NCI-H446 (cell line): Measurements from ENCODE around the gene DBH.

ENCODE experiments used
- DNase-seq, 2 experiments: peaks; one replicate each; lab custom pipeline; 2025; lab: John Stamatoyannopoulos, UW

Gene DBH

DNA sequence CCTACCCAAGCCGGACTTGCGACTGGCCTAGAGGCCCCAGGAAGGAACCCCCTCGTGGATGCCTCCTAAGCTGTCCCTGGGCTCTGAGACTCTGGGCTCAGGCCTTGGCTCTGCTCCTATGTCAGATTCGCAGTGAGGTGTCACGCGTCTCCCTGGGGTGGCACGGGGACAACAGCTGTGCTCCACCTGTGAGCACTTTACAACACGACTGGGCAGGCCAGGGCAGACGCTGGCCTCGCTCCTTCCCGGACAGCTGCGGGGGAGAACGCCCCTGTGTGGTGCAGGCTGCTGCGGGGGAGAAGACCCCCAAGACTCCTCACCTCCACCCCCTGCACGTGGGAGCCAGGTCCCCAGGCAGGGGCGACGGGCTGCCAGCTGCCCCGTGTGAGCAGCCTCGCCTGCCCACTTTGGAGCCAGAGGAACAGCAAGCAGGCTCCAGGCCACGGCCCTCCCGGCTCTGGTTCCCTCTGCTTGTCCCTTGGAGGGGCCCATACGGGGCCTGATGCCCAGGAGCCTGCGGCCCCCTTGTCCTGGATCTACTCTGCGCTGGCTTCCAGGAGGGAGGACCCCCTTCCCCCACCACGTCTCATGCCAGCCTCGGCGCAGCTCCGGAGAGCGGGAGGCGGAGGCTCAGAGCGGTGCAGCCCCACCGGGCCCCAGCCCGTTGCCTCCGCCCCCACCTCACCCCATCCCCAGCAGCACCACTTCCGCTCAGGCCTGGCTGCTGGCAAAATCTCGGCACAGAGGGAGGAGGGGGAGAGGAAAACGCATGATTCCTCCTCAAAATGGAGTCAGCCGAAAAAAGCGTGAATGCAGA lies 66.0 kb downstream of the DBH start:
- DNase-seq = no peak

DNA sequence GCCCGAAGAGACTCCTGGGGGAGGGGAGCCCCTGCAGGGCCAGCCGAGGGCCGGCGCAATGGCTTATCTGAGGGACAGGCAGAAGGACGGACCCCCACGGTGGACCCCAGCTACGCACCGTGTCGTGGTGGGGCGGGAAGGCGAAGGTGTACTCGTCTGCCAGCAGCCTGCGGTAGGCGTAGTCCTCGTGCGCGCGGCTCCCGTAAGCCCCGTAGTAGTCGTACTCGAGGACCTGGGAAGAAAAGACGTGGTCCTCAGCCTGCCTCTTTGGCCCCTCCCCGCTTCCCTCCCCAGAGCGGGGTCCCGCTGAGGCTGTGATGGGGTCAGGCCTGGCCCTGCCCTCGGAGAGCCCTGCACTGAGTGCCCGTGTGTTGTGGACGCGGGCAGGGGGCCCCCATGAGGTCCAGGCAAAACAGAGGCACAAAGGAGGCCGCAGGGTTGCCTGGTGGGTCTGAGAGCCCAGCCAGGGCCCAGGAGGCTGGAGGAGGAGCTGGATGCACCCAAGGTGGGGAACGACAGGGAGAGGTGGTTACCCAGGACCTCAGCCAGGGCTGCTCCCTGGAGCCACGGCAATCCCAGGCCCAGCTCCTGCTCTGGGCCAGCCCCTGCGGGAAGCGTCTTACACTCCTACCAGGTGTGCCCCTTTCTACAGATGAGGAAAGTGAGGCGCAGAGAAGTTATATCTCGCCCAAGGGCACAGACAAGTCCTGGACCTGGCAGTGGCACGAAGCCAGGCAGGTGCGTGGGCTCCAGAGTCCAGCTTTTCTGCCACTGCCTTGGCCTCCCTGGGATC lies 66.8 kb downstream of the DBH start:
- DNase-seq = no peak

DNA sequence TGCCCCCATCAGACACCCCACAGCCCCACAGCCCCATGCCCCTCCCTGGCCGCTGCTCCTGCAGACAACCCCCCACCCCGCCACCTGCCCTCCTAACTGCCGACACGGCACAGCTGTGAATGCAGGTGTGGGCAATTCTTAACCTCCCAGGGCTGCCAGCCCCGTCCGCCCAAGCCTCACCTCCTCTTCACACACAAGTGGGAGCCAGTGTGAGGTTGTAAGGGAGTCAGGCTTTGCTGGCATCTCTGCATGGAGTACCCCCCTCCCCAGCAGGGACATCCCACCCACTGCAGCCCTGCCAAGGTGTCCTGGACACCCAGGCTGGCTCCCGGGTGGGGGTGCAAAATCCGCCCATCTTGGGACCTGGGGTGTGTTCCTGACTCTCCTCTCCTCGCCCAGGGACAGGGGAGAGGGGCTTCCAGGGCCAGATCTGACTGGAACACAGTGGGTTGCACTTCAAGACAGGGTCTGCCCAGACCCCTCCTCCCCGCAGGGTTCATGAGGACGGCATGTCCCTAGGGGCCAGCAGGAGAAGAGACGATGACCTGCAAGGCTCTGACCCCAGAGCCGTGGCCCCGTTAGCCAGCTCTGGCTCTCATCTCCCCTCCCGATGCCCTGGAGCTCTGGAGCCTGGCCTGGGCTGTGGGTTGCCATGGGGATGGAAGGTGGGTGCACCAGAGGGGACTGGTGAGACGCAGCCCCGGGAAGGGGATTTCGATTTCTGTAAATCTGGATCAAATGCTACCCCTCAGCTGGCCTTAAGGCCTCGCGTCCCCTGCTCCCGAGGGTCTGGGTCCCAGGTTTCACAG lies 67.6 kb downstream of the DBH start:
- no peak for DNase-seq

DNA sequence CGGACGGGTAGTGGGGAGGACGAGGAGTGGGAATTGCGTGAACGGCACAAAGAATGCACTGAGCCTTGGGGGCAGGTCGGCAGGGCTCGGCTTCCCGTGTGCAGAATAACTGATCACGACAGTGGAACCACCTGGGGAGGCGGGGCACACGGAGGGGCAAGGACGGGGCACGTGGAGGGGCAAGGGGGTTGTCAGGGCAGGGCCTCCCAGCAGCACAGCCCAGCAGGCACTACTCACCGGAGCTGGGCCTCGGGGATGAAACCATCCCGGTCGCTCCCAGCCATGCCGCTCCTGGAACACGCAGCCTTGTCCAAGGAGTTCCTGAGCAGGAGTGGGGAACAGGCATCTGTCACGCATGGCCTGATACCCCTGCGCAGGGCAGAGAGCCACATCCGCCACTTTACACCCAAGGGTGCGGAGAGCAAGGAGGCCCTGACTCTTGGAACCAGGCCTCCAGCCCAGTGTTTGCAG lies 68.6 kb downstream of the DBH start:
- DNase-seq = no peak

DNA sequence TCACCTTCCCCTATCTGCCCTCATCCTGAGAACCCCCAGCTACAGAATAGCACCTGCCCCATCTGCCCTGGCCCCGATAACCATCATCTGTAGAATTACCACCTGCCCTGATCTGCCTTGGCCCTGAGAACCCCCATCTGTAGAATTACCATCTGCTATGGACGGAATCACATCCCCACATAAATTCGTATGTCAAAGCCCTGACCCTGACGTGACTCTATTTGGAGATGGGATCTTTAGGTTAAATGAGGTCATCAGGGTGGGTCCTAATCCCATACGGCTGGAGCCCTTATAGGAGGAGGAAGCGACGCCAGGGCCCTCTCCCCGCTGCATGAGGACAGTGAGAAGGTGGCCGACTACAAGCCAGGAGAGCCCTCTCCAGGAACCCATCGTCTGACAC lies 69.4 kb downstream of the DBH start:
- DNase-seq = no peak

DNA sequence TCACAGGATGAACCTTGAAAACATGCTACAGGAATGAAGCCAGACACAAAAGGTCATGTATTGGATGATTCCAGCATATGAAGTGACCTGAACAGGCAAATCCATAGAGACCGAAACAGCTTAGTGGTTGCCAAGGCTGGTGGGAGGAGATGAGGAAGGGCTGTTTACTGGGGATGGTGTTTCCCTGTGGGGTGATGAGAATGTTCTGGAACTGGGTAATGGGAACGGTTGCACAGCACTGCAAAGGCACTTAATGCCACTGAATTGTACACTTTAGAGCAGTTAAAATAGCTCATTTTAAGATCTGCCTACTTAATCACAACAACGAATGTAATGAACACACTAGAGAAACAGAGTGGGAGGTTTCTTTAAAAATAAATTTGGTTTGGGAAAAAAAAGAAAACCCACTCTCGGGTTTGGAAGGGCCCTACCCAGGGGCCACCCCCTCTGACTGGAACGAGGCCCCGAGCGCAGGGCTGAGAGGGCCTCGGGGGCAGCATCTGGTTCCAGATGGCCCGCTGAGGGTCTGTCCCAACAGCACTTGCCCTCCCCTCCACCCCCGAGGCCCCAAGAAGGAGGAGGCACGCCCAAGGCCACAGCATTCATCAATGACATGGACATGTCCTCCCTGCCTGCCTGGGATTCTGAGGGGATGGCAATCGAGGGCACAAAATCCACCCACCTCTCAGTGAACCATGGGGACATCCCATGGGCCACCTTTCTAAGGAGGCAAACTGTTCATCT lies 70.3 kb downstream of the DBH start:
- DNase-seq = no peak

DNA sequence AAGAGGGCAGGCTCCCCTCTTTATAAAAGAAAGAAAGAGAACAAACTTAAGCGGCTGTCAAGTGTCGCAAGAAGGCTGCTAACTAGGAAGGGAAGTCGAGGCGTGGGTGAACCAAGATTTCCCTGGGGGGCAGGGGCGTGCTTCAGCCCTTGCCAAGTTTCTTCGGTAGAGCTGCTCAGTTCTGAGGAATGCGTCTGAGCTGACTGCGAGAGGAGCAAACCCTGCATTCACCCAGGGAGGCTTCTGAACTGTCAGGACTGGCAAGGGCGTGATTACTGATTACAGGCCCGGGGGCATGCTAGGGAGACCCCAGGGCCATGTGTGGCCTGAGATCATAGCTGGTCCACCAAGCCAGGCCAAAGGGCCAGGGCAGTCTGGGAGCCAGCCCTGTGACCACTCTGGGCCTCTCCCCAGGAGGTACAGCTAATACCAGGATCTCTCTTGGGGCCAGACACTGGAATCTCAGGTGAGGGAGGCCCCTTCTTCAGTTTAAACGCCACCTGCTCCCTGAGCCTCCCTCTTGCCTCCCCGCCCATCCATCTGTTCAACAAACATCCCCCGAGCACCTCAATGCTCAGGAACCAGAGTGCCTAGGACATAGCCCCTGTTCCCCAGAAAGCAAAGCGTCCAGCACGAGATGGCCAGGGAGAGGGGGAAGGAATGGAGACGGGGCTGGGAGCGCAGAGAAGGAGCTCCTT lies 71.1 kb downstream of the DBH start:
- DNase-seq = no peak

DNA sequence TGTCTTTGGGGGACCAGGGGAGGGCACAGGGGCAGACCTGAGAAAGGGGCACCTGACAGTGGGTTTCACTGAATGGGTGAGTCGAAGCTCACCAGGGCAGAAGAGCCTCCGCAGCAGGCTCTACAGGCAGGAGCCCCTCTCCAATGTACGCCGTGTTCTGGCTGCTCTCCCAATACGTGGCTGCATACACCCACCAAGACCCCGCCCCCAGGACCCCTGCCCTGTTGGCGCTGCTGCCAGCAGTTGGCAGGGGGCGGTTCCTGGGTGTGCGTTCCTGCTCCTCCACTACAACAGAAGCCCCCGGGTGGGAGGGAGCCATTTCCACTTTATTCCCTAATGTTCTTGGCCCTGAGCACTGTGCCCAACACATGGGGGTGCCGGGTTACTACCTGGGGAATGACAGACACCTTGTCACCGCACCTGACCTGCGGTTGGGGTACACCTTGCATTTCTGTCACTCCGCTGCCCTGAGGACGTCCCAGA lies 71.6 kb downstream of the DBH start:
- no peak for DNase-seq

DNA sequence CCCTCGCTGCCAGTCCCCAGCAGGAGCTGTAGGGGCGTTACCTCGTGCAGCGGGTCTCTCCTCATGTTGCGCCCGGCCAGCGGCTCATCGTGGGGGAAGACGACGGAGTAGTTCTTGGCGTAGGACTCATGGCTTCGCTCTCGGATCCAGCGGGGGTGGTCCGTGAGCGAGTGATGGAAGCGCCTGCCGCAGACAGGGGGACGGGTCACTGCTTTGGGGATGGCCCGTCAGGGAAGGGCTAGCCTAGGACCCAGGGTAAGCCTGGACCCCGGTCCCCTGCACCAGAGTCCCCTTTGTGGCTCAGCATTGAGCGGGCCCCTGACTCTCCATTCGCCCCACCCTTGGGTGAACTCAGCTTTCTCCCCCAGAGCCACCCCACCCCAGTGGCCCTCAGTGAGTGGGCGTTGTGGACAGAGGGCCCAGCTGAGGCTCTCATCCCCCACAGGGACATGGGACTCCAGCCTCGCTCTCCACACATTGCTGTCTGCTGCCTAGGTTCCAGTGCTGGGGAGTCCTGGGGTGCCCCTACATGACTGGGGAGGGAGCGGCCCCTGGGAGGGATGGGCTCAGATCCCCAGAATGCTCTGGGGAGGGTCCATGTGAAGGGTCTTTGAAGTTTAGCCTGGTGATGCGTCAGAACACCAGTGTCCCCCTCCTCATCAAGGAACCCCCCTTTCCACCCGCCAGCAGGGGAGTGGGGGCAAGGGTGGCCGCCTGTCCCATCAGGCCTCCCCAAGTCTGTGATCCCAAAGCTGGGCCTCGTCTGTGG lies 72.3 kb downstream of the DBH start:
- no peak for DNase-seq
